ENCODE data around the gene TMEM208. TPM values are rescaled to one million over a fixed set of nuclear protein-coding genes. Genes with fewer than 3 reads are reported as not detected.

The TMEM208 gene
- polyA plus RNA-seq, 3 donors, result 45.4 to 130 (median 117) TPM

DNA sequence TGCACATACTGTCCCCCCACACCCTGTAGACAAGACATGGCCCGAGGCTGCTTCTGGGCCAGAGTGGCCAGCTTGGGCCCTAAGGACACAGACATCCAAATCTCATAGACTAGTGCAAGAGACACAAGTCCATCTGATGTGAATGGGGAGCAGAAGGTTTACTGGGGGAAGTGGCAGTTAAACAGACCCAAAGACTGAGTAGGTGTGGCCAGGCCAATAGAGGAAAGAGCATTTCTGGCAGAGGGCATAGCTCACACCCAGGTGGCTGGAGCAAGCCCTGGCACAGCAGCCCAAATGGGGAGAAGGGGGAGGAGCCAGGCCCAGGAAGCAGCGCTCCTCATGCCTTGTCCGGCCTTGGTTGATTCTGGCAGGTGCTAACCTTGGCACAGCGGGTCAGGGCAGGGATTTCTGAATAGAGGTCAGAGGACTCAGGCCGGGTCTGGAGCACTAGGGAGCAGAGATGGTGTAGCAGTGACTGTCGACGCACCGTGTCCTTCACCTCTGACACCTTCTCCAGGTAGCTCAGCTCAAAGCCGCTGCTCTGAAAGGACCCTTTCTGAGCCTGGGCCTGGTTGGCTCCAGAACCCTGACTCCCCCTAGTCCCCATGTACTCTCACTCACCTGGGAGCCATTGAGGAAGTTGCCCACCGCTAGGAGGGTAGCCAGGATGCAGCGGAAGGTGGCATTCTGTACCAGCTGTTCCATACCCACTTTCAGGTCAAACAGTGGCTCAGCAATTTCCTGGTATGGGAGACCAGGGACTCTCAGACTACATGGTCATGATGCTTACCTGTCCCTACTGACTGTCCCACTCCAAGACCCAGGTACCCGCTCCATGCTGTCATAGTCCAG is 4.1 kb downstream of the TMEM208 start:
- intact Hi-C loops (cut with micrococcal nuclease), result no loop called here
- Histone ChIP-seq H3K9me3 (replicated peaks in 1 of 2; ENCODE audit: control insufficient read depth in 1 of 2, insufficient read depth in 1 of 2, low read length in 2 of 2) (no peaks in the 10 kb centered on the region), H2AFZ (ENCODE audit: insufficient read depth, low read depth, low read length, poor library complexity, severe bottlenecking) (no peak overlapping the region), H3K4me2 (replicated peaks; ENCODE audit: extremely low read depth, low read length, poor library complexity, severe bottlenecking) (no peak overlapping the region), H4K20me1 (ENCODE audit: insufficient read depth, low read length) (peaks cover 48% of the 10 kb centered on the region), H3K4me1 (ENCODE audit: control insufficient read depth in 1 of 2, insufficient read depth in 2 of 2, low read length in 2 of 2) (peaks cover 14 to 19% of the 10 kb centered on the region in 2 donors), H3K9ac (ENCODE audit: insufficient read depth, low read length, poor library complexity, severe bottlenecking) (no peak overlapping the region), H3K36me3 (replicated peaks in 1 of 2; ENCODE audit: control insufficient read depth in 1 of 2, insufficient read depth in 2 of 2, low read length in 2 of 2) (peaks cover 66 to 76% of the 10 kb centered on the region in 2 donors), H3K27me3 (ENCODE audit: control insufficient read depth in 2 of 2, insufficient read depth in 2 of 2, low read length in 2 of 2) (no peaks in the 10 kb centered on the region), H3K27ac (ENCODE audit: low read depth in 1 of 2, low read length in 2 of 2) (peak overlapping the region in 1 of 2 donors; percentile 3), H3K4me3 (replicated peaks in 1 of 3; ENCODE audit: low read depth in 2 of 3, low read length in 3 of 3) (no peak overlapping the region), H3K79me2 (ENCODE audit: insufficient read depth, low read length) (peaks cover 27% of the 10 kb centered on the region)
- DNase-seq, result no peak
- Mint-ChIP-seq H3K27ac (peak overlapping the region in 3 of 7 donors; percentile 28 to 75 (median 33)), H3K9me3 (peaks cover 0 to 3% (median 0%) of the 10 kb centered on the region in 7 donors), H3K4me3 (no peak overlapping the region), H3K4me1 (peaks cover 17% of the 10 kb centered on the region), H3K27me3 (ENCODE audit: low read depth in 3 of 3) (peaks cover 0 to 2% (median 1%) of the 10 kb centered on the region in 3 donors), H3K36me3 (peaks cover 60 to 76% of the 10 kb centered on the region in 2 donors)
- TF ChIP-seq CTCF (IDR thresholded peaks at IDR 0.05), result no peak
- WGBS (ENCODE audit: insufficient coverage), result 100% methylated on average over 10 of the region's 12 CpGs

- H3K4me3 Mint-ChIP-seq, result no peak overlapping the region
These were observed 6.7 kb downstream of the TMEM208 start for GRCh38 chr16:67233596-67233995.

More at GRCh38 chr16:67233596-67233995, 6.7 kb downstream of the TMEM208 start:
- H3K36me3 ChIP-seq (replicated peaks in 1 of 2; ENCODE audit: control insufficient read depth in 1 of 2, insufficient read depth in 2 of 2, low read length in 2 of 2), result peaks cover 83 to 97% of the 10 kb centered on the region in 2 donors
- no peaks in the 10 kb centered on the region for H3K27me3 ChIP-seq (ENCODE audit: control insufficient read depth in 2 of 2, insufficient read depth in 2 of 2, low read length in 2 of 2)
- Mint-ChIP-seq H3K27me3 (ENCODE audit: low read depth in 3 of 3) (peaks cover 0 to 4% (median 2%) of the 10 kb centered on the region in 3 donors), H3K9me3 (peaks cover 0 to 3% (median 0%) of the 10 kb centered on the region in 7 donors), H3K27ac (no peak overlapping the region), H3K4me1 (peaks cover 4% of the 10 kb centered on the region), H3K36me3 (peaks cover 81 to 99% of the 10 kb centered on the region in 2 donors)
- no peak overlapping the region for H3K4me2 ChIP-seq (replicated peaks; ENCODE audit: extremely low read depth, low read length, poor library complexity, severe bottlenecking)
- intact Hi-C loops (cut with micrococcal nuclease), result no loop called here
- H3K4me1 ChIP-seq (ENCODE audit: control insufficient read depth in 1 of 2, insufficient read depth in 2 of 2, low read length in 2 of 2), result no peaks in the 10 kb centered on the region
- no peak overlapping the region for H2AFZ ChIP-seq (ENCODE audit: insufficient read depth, low read depth, low read length, poor library complexity, severe bottlenecking)
- H3K4me3 ChIP-seq (replicated peaks in 1 of 3; ENCODE audit: low read depth in 2 of 3, low read length in 3 of 3), result no peak overlapping the region
- H3K27ac ChIP-seq (ENCODE audit: low read depth in 1 of 2, low read length in 2 of 2), result no peak overlapping the region
- H4K20me1 ChIP-seq (ENCODE audit: insufficient read depth, low read length), result peaks cover 58% of the 10 kb centered on the region
- no peak for DNase-seq
- TF ChIP-seq CTCF (IDR thresholded peaks at IDR 0.05), result no peak
- no peak overlapping the region for H3K9ac ChIP-seq (ENCODE audit: insufficient read depth, low read length, poor library complexity, severe bottlenecking)
- H3K9me3 ChIP-seq (replicated peaks in 1 of 2; ENCODE audit: control insufficient read depth in 1 of 2, insufficient read depth in 1 of 2, low read length in 2 of 2), result no peaks in the 10 kb centered on the region
- H3K79me2 ChIP-seq (ENCODE audit: insufficient read depth, low read length), result peaks cover 6% of the 10 kb centered on the region
- 97% methylated on average over 6 of the region's 7 CpGs for WGBS (ENCODE audit: insufficient coverage)

All from CD14-positive monocyte (primary cell).